Motor neuron (in vitro differentiated cells): Measurements from ENCODE around the gene BTBD2. TPM values are rescaled to one million over a fixed set of nuclear protein-coding genes. Genes with fewer than 3 reads are reported as not detected.

Experiments
- ATAC-seq, 8 experiments: fragments of 200-7000 bp; cut with Tn5 transposase; replicated peaks in 6 of 8; 2 replicates each; pipeline ENCODE4 v1.8.0; 2021; ENCODE audit warnings: mild to moderate bottlenecking in 8 of 8, moderate library complexity in 8 of 8
- H3K27ac ChIP-seq, 2 donors: fragments of 250-450 bp; sonication (Bioruptor Pico); 2 replicates each; pipeline ENCODE4 v1.9.0; 2021; ENCODE audit warnings: antibody characterized with exemption in 2 of 2, mild to moderate bottlenecking in 2 of 2, moderate library complexity in 1 of 2
- H3K4me1 ChIP-seq, 2 donors: fragments of 250-450 bp; sonication (Bioruptor Pico); replicated peaks in 1 of 2; 2 replicates each; pipeline ENCODE4 v1.6.1; 2021; ENCODE audit warnings: antibody characterized with exemption in 2 of 2, mild to moderate bottlenecking in 2 of 2, moderate library complexity in 1 of 2
- H3K4me3 ChIP-seq, 5 donors: fragments of 250-450 bp; sonication (Bioruptor Pico); 2 replicates each; pipeline ENCODE4 v1.9.0; 2021; ENCODE audit warnings: antibody characterized with exemption in 5 of 5, mild to moderate bottlenecking in 5 of 5, moderate library complexity in 4 of 5
- WGBS, 10 experiments: fragments of 450-650 bp; shearing (Covaris generic); methylation state at CpG; one replicate each; pipeline ENCODE4 v1.0.0; 2022; 5-methylcytosine and 5-hydroxymethylcytosine counted together
- in situ Hi-C, 9 experiments: fragments of 400-800 bp; cut with MboI; loops; one replicate each; pipeline ENCODE4 v1.15.0; 2021; ENCODE audit warnings: low sequenced_read_pairs in 9 of 9, low pct_unique_long_range_greater_than_20kb in 2 of 9; ENCODE audit not compliant: unreplicated experiment in 9 of 9
- total RNA-seq, 8 experiments: library from RNA; unstranded; fragments of 300-600 nt; gene quantifications; 2 replicates each; pipeline versions ENCODE4 v1.2.3 to v1.2.4, GENCODE V29; 2022

BTBD2 gene
- total RNA-seq, 8 experiments from 2014 or later = 20.3 to 92.3 (median 57.2) TPM

DNA sequence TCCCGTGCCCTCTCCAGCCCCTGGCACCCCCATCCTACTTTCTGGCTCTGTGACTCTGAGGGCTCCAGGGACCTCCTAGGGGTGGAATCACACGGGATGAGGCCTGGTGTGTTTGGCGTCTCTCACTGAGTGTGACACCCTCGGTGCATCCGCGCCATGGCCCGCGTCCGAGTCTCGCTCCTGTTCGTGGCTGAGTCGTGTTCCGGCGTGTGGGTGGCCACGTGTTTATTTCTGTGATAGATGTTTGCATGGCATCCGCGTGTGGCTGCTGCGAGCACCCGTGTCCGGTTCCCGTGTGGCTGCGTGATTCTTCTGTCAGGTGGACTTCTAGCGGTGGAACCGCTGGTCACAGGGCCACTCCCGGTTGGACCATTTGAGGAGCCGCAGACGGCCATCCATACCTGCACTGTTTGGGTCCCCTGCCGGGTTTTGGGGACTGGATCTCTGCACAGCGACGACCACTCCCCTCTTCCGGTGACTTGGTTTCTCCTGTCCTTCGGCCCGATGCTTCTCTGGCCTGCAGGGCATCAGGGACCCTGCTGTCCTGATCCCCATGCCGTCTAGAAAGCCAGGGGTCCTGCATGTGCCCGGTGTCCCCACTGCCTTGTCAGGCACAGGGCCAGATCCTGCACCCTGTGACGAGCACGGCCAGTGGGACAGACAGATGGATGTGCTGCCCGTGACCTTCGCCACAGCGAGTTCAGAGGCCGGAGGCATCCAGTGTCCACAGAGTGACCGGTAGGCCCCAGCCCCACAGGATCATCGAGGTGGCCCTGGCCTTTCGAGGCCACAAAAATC, 66.0 kb downstream of the BTBD2 start:
- in situ Hi-C loops = no loop called here
- 80 to 100% (median 96%) methylated on average over 1 to 13 of the region's 44 CpGs; no CpG with 5 or more reads in 3 of the 10 experiments for WGBS, 10 experiments
- no peak overlapping the region for H3K4me3 ChIP-seq
- ATAC-seq = no peak
- no peaks in the 10 kb centered on the region for H3K4me1 ChIP-seq
- H3K27ac ChIP-seq = no peak overlapping the region

DNA sequence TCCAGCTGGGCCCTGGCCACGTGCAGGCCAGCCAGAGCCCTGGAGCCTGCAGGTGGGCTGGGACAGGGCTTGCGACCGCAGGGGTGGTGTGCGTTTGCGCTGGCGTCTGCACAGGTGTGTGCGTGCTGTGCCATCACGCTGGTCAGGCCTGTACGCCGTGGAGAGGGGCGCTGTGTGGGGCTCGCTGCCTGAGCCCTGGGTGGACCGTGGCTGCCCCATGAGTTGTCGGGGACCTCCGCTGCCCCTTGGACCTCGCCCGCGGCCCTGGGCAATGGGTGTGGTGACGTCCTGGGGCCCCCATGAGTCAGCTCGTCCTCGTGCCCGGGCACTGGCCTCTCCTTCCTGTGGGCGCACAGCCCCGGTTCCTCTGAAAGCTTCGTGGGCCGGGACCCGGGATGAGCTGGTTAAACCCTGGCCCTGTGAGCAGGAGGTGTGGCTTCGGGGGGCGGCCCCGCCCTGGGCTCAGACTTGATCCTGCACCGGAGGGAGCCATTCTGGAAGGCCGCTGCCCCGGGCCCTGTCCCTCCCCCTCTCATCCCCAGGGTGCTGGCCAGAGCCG, 67.8 kb downstream of the BTBD2 start:
- 73 to 91% methylated on average over 3 to 19 of the region's 34 CpGs; no CpG with 5 or more reads in 8 of the 10 experiments for WGBS, 10 experiments
- peak in 3 of 8 experiments; percentile 4 to 48 (median 7) for ATAC-seq
- Histone ChIP-seq H3K4me3 (no peak overlapping the region), H3K4me1 (peaks cover 5 to 10% of the 10 kb centered on the region in 2 donors), H3K27ac (no peak overlapping the region)
- in situ Hi-C loops = no loop called here

DNA sequence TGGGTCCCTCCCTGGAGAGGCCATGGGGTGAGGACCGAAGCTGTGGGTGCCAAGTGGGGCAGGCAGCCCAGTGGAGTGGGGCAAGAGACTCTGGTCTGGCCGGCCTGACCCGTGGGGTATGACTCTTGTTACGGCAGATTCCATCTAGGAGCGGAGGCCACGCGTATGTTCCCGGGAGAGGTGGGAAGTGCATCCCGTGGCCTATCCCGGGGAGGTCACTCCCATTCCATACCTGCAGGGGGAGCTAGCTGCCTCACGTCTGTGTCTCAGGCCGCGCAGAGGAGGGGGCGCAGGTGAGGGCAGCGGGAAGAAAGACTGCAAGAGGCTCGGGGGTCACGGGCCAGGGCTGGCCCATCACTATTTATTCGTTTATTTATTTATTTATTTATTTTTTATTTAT, 69.6 kb downstream of the BTBD2 start:
- in situ Hi-C loops = no loop called here
- no peak for ATAC-seq
- Histone ChIP-seq H3K4me3 (no peak overlapping the region), H3K4me1 (peaks cover 5 to 11% of the 10 kb centered on the region in 2 donors), H3K27ac (no peak overlapping the region)
- 0 to 88% (median 72%) methylated on average over 1 to 5 of the region's 18 CpGs; no CpG with 5 or more reads in 4 of the 10 experiments for WGBS, 10 experiments

DNA sequence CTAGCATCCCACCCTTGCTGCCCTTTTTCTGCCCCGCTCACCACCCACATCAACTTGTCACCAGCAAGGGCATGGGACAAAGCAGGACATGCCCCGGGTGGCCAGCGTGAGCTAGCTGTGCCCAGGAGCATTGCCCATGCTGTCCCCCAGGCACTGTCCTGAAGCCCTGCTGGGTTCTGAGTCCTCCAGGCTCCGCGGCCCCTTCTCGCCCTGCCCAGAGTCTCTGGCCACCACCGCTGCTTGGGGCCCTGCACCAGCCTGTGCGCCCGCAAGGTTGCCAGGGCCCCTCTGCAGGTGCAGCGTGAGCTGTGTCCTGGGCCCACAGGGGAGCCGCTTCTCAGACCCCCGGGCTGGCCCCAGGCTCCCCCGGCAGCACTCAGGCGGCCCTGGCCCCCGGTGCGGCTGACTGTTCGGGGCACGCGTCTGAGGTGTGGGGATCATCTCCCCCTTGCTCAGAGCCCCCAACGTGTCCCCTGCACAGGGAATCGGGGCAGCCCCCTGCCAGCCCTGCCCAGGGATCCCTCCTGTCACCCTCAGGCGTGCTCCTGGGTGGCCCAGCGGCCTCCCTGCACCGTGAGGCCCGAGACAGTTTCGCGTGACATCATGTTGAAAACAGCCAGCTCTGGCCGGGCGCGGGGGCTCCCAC, 70.5 kb downstream of the BTBD2 start:
- Histone ChIP-seq H3K4me1 (peaks cover 5 to 12% of the 10 kb centered on the region in 2 donors), H3K4me3 (no peak overlapping the region), H3K27ac (no peak overlapping the region)
- in situ Hi-C loops = no loop called here
- ATAC-seq = no peak
- WGBS, 10 experiments = 90 to 100% methylated on average over 1 to 2 of the region's 30 CpGs; no CpG with 5 or more reads in 8 of the 10 experiments

DNA sequence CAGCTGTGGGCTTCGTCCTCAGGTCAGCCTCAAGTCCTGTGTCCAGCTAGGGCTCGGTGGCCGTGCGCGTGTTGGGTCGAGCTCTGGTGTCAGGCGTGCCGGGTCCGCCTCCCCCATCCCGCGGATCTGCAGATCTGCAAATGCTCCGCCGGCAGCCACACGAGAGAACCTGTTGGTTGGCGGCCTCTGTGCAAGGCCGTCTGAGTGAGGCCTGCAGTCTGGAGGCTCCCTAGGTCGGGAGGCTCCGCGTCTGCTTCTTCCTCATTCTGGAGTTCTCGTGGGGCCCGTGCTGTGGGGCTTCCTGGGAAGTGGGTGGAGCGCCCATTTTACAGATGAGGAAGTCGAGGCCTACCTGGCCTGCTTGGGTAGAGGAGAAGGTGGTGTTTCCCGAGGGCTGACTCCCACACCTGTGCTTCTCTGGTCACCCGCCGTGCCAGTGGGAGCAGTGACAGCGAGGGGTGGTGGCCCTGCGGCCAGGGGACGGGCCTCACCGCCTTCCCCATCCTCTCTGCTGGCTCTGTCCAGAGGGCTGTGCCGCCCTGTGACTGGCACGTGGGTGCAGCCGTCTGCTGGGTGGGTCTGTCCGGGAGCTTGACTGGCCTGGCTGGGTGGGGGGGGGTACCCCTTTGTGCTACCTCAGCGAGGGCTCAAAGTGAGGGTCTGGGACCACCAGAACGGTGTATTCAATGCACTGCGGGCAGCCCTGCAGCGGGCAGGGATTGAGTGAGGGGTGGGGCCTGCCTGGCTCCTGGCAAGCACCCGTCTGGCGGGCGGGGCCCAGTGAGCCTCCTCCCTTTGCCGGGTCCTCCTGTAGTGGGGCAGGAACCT, 71.2 kb downstream of the BTBD2 start:
- in situ Hi-C loops = no loop called here
- Histone ChIP-seq H3K4me3 (no peak overlapping the region), H3K4me1 (peaks cover 10 to 19% of the 10 kb centered on the region in 2 donors), H3K27ac (no peak overlapping the region)
- WGBS, 10 experiments = 50 to 100% (median 91%) methylated on average over 1 to 7 of the region's 42 CpGs; no CpG with 5 or more reads in 6 of the 10 experiments
- ATAC-seq = no peak

DNA sequence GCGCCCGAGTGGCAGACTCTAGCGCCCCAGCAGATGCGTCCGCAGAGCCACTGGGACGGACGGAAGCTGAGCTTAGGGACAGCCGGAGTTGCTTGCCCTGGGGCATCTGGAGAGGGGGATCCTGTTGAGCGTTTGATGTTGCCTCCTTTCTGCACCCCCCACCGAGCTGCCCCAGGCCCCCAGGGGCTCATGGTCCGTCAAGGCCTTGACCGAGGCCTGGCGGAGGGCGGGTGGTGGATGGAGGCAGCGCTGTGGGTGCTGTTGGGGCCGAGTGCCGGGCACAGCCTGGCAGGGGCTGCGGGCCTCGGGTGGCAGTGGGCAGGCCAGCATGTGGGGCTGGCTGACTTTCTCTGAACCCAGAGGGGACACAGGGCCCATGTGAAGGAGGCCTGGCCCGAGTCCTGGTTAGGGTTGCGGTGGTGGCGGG, 71.8 kb downstream of the BTBD2 start:
- ATAC-seq = no peak
- in situ Hi-C loops = no loop called here
- Histone ChIP-seq H3K27ac (no peak overlapping the region), H3K4me1 (peaks cover 13 to 19% of the 10 kb centered on the region in 2 donors), H3K4me3 (no peak overlapping the region)
- WGBS, 10 experiments = 75 to 98% (median 86%) methylated on average over 1 to 9 of the region's 22 CpGs; no CpG with 5 or more reads in 4 of the 10 experiments

DNA sequence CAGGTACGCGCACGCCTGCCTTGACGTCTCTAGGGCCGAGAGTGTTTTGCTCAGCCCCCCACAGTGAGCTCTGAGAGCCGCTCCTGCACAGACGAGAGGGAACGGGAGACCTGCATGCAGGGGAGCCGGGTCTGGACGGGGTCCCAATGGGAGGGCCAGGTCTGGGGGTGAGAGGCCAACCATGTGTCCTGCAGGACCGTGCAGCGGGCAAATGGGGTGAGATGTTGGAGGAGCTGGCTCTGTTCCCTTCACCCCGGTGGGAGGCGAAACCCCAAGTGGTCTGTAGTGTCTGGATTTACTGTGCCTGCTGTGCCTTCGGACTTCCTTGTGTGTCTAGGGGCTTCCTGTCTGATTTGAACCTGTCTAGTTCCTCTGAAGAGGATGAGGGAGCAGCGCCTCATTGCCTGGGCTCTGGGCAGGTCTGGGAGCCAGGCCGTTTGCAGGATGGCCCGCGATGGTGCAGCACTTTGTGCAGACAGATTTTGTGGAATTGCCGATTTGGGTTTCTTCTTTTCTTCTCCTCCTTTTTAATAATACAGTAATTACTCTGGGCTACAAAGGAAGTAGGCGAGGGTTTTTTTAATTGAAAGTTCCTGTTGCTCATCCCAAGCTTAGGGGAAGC, 72.5 kb downstream of the BTBD2 start:
- in situ Hi-C loops = no loop called here
- Histone ChIP-seq H3K4me1 (peaks cover 13 to 19% of the 10 kb centered on the region in 2 donors), H3K4me3 (peak overlapping the region; percentile 46 to 61 (median 59)), H3K27ac (peak overlapping the region in 1 of 2 donors; percentile 94)
- 11 to 83% (median 43%) methylated on average over 1 to 10 of the region's 21 CpGs; no CpG with 5 or more reads in 4 of the 10 experiments for WGBS, 10 experiments
- ATAC-seq = no peak

DNA sequence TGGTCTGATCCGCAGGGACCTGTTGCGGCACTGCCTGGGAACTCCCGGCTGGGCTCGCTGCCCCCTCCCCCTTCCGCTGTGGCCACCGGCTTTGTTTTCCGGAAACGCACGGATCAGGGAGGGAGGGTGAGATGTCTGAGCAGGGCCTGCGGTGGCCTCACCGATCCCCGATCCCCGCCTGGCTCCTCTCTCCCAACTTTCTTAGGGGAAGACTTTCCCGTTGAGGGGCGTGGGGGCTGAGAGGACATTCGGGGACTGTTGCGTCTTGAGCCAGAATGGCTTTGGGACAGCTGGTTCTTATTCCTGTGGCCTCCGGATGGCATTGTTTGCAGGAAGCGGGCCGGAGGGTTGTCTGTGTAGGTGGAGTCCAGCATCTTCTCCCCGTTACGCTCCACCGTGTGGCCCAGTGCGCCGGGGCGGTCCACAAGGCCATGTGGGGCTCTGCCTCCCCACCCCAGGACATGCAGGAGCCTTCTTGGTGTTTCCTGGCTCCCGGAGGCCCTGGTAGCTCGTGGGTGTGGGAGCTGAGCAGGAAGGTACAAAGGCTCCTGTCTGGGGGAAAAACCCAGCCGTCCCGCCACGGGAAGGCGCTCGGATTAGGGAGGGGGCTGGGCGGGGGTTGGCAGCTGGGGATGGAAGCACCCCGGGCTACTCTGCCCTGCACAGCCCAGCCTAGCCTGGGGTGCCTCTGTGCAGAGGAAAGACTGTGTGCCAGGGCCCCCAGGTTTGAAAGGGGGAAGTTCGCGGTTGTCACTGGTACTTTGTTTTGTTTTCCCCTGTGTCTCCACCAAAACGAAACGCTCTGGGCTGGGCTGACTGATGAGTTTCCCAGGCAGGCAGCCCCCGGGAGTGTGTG, 73.2 kb downstream of the BTBD2 start:
- Histone ChIP-seq H3K27ac (peak overlapping the region; percentile 94 to 97), H3K4me1 (peaks cover 13 to 19% of the 10 kb centered on the region in 2 donors), H3K4me3 (peak overlapping the region; percentile 46 to 61 (median 59))
- WGBS, 10 experiments = 0 to 5% (median 0%) methylated on average over 1 to 4 of the region's 40 CpGs; no CpG with 5 or more reads in 4 of the 10 experiments
- ATAC-seq = peak; percentile 24 to 55 (median 52)
- in situ Hi-C loops = no loop called here

DNA sequence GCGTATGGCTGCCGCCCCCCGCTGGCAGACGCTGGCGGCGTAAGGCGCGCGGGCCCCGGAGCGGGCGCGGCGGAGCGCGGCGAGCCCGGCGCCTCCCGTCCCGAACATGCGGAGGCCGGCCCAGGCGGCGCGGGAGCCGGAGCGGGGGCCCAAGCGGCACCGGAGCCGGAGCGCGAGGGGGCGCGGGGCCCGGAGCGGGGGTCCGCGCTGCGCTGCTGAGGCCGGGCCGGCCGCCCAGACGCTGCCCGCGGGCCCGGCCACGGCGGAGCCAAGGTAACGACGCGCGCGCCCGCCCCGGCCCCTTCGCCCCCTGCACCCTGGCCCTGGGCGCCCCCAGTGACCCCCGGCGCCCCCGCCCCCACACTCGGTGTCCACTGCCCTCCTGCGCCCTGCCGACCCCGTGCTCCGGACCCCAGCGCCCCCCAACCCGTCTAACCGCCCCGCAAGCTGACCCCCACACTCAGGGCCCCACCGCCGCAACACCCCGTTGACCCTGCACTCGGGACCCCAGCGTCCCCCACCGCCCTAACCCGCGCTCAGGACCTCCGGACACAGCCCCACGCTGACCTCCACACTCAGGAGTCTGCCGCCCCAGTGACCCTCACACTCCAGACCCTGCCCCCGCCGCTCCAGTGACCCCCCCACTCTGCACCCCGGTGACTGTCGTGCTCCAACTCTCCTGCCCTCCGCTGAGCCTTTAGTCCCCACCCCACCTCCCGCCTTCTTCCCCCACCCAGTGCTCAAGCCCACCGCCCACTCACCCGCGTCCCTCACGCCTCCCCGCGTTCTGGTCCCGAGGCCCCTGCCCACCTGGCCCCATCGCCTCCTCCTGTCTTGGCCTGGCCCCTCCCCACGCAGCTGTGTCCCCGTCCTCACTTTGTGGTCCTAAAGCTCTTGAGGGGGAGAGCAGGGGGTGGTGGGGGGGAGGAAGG, 74.1 kb downstream of the BTBD2 start, which contains the start of gene CSNK1G2:
CSNK1G2 (plus strand) TSS at position 27 of the 932 bp plus-strand sequence. CDS start 28,601 bp downstream, outside the sequence.
- in situ Hi-C loops = no loop called here
- ATAC-seq = peak; percentile 7 to 61 (median 52)
- Histone ChIP-seq H3K4me3 (peak within 1 kb of the TSS; percentile 46 to 61 (median 59)), H3K27ac (peak within 1 kb of the TSS; percentile 94 to 97), H3K4me1 (peaks cover 13 to 19% of the 10 kb centered on the region in 2 donors)
- WGBS, 10 experiments = no CpG with 5 or more reads among the region's 97 CpGs

DNA sequence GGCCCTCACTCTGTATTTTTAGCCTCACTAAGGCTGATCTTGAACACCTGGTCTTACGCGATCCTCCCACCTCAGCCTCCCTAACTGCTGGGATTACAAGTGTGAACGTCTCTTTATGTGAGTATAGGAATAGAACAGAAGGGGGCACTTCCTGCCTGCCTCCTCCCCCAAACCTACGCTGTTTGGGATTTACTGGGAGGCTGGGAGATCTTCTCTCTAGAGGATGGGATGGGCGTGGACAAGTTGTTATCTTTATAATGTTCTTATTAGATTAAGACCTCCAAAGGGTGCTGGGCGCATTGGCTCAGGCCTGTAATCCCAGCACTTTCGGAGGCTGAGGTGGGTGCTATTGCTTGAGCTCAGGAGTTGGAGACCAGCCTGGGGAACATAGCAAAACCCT, 77.4 kb downstream of the BTBD2 start:
- H3K4me1 ChIP-seq = peaks cover 10 to 12% of the 10 kb centered on the region in 2 donors
- no peak overlapping the region for H3K4me3 ChIP-seq
- in situ Hi-C loops = no loop called here
- 78 to 93% (median 81%) methylated on average over 1 to 5 of the region's 7 CpGs; no CpG with 5 or more reads in 6 of the 10 experiments for WGBS, 10 experiments
- ATAC-seq = no peak
- H3K27ac ChIP-seq = no peak overlapping the region
